22Rv1 (cell line): ENCODE measurements around the gene CMAS.

Experiments
- CTCF ChIP-seq: fragments of 450-650 bp; IDR thresholded peaks from 2 replicates; pipeline ENCODE4 v1.5.1; 2017; ENCODE audit warnings: mild to moderate bottlenecking
- ZFX ChIP-seq: fragments of 450-650 bp; IDR thresholded peaks from 2 replicates; pipeline ENCODE4 v1.6.1; 2017; ENCODE audit warnings: antibody characterized with exemption, borderline replicate concordance

- TF ChIP-seq CTCF: no peak
- no peak for TF ChIP-seq ZFX
Observed at GRCh38 chr12:22029991-22030390, 16.0 kb upstream of the CMAS start.
